ENCODE measurements around the gene GSAP.

GRCh38 chr7:77289387-77289786 is 126.8 kb downstream of the GSAP start:
- TF ChIP-seq POLR2A (IDR thresholded peaks at IDR 0.05; ENCODE audit: extremely low read depth, insufficient read length) (no peak), CTCF (IDR thresholded peaks at IDR 0.05; ENCODE audit: low read depth, low read length) (no peak), MYC (IDR thresholded peaks at IDR 0.05; ENCODE audit: low read depth, low read length) (no peak)
- TF ChIP-seq, protein P1, sequence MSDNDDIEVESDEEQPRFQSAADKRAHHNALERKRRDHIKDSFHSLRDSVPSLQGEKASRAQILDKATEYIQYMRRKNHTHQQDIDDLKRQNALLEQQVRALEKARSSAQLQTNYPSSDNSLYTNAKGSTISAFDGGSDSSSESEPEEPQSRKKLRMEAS (IDR thresholded peaks at IDR 0.05; ENCODE audit: low read depth, low read length), result no peak
